Ovary (tissue), 9 donors: ENCODE measurements around the gene UBE2E1. TPM values are rescaled to one million over a fixed set of nuclear protein-coding genes. Genes with fewer than 3 reads are reported as not detected.
"Not testable (repeated sequence)": the region's sequence is repeated elsewhere in the genome, so short reads cannot be mapped to it uniquely, and the experiment has no call there.

Experiments
- DNase-seq, 5 donors: peaks; one replicate each; pipeline ENCODE4 v3.0.0-alpha.2; 2019 to 2020
- H3K27ac ChIP-seq, 2 donors: fragments of 200-600 bp; one replicate each; pipeline versions ENCODE4 v1.5.1 to v1.8.0; 2019 to 2022
- H3K27me3 ChIP-seq: fragments of 200-600 bp; one replicate; pipeline ENCODE4 v1.8.0; 2022
- H3K36me3 ChIP-seq: fragments of 200-600 bp; sonication (generic); one replicate; pipeline ENCODE4 v1.5.1; 2019
- H3K4me1 ChIP-seq: one replicate; pipeline ENCODE4 v1.8.1; 2013; ENCODE audit warnings: mild to moderate bottlenecking, moderate library complexity; ENCODE audit not compliant: insufficient read depth
- H3K4me3 ChIP-seq: fragments of 200-600 bp; sonication (generic); one replicate; pipeline ENCODE4 v1.5.1; 2017
- H3K9me3 ChIP-seq, 2 donors: fragments of 200-600 bp in 1 of 2; sonication (generic) in 1 of 2; one replicate each; pipeline versions ENCODE4 v1.5.1 to v1.8.1; 2013 to 2019; ENCODE audit warnings: mild to moderate bottlenecking in 1 of 2, moderate library complexity in 1 of 2
- EP300 ChIP-seq: sonication (generic); formaldehyde crosslinking; IDR thresholded peaks from one replicate; pipeline ENCODE4 v1.6.1; 2017; ENCODE audit warnings: antibody characterized with exemption
- POLR2A ChIP-seq: fragments of 450-650 bp; IDR thresholded peaks from one replicate; pipeline ENCODE4 v1.6.1; 2017; ENCODE audit warnings: antibody characterized with exemption, mild to moderate bottlenecking, moderate library complexity
- WGBS, 3 donors: extraction: QIAGEN DNeasy Blood & Tissue Kit in 1 of 3; methylation state at CpG; one replicate each; pipeline versions ENCODE4 v1.1.5 to v1.1.7; 2013 to 2017; 5-methylcytosine and 5-hydroxymethylcytosine counted together
- intact Hi-C, 4 donors: fragments of 100-400 bp; cut with DNase I; formaldehyde crosslinking; loops; one replicate each; pipeline versions ENCODE4 v1.11.0 to v1.15.1; 2022 to 2023
- polyA plus RNA-seq, 2 donors: library from polyadenylated mRNA; stranded (reverse); fragments of 200-250 nt in 1 of 2; fragments of 350-450 nt in 1 of 2; fragmentation: Illumina TruSeq in 1 of 2; extraction: RNeasy Lipid Tissue Mini Kit (QIAGEN cat#74804) in 1 of 2; gene quantifications; one replicate each; pipeline ENCODE4 v1.2.3, GENCODE V29; 2013 to 2014
- total RNA-seq, 7 donors: library from RNA; depleted of rRNA in 2 of 7; stranded (reverse); fragments of >200 nt in 2 of 7; fragmentation: NEBNext Ultra II Directional in 3 of 7; extraction: Animal tissue kit (Norgen Biotek cat#: 25700) in 3 of 7; gene quantifications; one replicate each; pipeline versions ENCODE4 v1.1.0 to v1.2.4, GENCODE V29; 2016 to 2023
- TF ChIP-seq, protein P1 (sequence below), 3 donors: fragments of 450-650 bp in 2 of 3; fragments of 200-600 bp in 1 of 3; IDR thresholded peaks; one replicate each; pipeline versions ENCODE4 v1.5.1 to v1.8.0; 2016 to 2022; ENCODE audit warnings: antibody characterized with exemption in 3 of 3, mild to moderate bottlenecking in 1 of 3
- donor health status: DM: no; HTN: no; CAD: no; lungs with moderate emphysema.
- donor health status: DM: no; HTN: no; CAD: no.
- donor health status: Bipolar disorder and iron deficiency.
- donor health status: DM: yes; HTN: yes; CAD: no.
- donor health status: DM: no; HTN: no; CAD: no.
- donor health status: DM: yes; HTN: yes; CAD: no.

UBE2E1 gene
- total and polyA plus RNA-seq, 9 donors: 65.2 to 133 (median 76.7) TPM

DNA sequence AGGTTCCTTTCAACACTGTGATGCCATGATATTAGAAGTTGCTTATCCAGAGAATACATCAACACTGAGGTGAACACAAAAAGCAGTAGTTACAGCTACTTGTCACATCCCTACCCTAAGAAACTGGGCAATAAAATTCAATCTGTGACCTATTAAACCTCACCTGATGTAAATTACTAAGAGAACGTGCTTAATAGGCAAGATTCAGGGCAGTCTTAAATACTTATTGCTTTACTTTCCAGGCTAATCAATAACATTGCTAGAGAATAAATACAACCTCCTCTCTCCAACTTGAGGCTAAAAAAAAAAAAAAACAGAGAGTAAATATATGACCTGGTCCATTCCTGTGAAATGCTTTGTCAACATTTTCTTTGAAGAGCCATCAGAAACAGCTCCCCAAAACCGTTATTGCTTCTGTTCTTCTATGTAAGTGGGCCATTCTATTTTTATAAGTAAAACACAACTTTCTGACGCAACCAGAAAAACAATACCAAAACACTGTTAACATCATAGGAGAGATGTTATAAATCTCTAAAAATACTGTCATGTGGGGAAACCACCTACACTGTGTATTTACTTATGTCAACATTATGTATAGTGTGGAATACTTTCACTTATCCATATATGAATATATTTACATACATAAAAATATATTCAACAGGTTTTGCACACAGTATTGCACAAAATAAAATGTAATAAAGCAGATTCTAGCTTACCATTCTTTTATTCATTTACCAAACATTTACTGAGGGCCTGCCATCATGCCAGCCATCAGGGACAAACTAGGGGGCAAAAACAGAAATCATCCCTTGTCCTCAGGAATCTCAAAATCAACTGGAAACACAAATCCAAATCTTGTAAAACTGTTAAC is 108.4 kb downstream of the UBE2E1 start:
- Histone ChIP-seq H3K27ac (no peak overlapping the region), H3K4me3 (no peak overlapping the region)
- 73 to 76% (median 73%) methylated on average over 3 of the region's 3 CpGs for WGBS, 3 donors

DNA sequence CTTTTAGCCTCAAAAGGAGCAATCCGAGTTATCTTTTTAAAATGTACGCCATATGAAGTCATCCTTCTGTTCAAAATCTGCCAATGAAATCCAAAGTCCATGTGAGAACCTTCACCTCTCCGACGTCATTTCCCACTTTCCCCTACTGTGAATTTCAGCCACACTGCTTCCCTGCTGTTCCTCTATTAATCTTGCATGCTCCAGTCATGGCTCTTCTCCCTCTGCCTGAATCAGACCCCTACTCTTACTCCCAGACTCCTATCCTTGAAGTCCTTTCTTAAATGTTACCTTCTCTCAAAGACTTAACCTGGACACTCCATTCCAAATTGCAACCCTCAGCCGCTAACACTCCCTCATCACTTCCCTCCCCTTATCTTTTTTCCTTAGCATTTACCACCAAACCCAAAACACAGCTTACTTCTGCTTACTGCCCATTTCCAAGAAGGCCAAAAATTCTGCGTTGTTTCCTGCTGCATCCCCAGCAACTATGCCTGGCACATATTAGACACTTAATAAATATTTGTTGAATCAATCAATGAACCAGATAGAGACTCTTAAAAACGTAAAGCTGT is 109.9 kb downstream of the UBE2E1 start:
- H3K27me3 ChIP-seq: no peaks in the 10 kb centered on the region
- peak in 1 of 5 donors; percentile 28 for DNase-seq
- H3K36me3 ChIP-seq: no peaks in the 10 kb centered on the region
- peak overlapping the region; percentile 94 for H3K4me3 ChIP-seq
- TF ChIP-seq POLR2A (no peak), EP300 (no peak)
- TF ChIP-seq, protein P1, sequence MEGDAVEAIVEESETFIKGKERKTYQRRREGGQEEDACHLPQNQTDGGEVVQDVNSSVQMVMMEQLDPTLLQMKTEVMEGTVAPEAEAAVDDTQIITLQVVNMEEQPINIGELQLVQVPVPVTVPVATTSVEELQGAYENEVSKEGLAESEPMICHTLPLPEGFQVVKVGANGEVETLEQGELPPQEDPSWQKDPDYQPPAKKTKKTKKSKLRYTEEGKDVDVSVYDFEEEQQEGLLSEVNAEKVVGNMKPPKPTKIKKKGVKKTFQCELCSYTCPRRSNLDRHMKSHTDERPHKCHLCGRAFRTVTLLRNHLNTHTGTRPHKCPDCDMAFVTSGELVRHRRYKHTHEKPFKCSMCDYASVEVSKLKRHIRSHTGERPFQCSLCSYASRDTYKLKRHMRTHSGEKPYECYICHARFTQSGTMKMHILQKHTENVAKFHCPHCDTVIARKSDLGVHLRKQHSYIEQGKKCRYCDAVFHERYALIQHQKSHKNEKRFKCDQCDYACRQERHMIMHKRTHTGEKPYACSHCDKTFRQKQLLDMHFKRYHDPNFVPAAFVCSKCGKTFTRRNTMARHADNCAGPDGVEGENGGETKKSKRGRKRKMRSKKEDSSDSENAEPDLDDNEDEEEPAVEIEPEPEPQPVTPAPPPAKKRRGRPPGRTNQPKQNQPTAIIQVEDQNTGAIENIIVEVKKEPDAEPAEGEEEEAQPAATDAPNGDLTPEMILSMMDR (IDR thresholded peaks at IDR 0.05): no peak
- intact Hi-C loops: loop anchor here in 2 of 4 donors (2.0 kb wide), 1 partner anchor 29 kb away; the partner anchor contains the start of gene NR1D2 (in 2 of the 2)
- no peak overlapping the region for H3K27ac ChIP-seq
- WGBS, 3 donors: 50 to 57% (median 53%) methylated on average over 7 of the region's 7 CpGs
- no peaks in the 10 kb centered on the region for H3K9me3 ChIP-seq
- peaks cover 4% of the 10 kb centered on the region for H3K4me1 ChIP-seq

More for the DNA sequence above, 108.4 kb downstream of the UBE2E1 start:
- TF ChIP-seq EP300: no peak
- TF ChIP-seq, protein P1 (IDR thresholded peaks at IDR 0.05): no peak
- TF ChIP-seq POLR2A: no peak
- DNase-seq: no peak
- no peaks in the 10 kb centered on the region for H3K9me3 ChIP-seq
- H3K36me3 ChIP-seq: no peaks in the 10 kb centered on the region
- H3K4me1 ChIP-seq: peaks cover 4% of the 10 kb centered on the region
- no peaks in the 10 kb centered on the region for H3K27me3 ChIP-seq
- intact Hi-C loops: no loop called here

DNA sequence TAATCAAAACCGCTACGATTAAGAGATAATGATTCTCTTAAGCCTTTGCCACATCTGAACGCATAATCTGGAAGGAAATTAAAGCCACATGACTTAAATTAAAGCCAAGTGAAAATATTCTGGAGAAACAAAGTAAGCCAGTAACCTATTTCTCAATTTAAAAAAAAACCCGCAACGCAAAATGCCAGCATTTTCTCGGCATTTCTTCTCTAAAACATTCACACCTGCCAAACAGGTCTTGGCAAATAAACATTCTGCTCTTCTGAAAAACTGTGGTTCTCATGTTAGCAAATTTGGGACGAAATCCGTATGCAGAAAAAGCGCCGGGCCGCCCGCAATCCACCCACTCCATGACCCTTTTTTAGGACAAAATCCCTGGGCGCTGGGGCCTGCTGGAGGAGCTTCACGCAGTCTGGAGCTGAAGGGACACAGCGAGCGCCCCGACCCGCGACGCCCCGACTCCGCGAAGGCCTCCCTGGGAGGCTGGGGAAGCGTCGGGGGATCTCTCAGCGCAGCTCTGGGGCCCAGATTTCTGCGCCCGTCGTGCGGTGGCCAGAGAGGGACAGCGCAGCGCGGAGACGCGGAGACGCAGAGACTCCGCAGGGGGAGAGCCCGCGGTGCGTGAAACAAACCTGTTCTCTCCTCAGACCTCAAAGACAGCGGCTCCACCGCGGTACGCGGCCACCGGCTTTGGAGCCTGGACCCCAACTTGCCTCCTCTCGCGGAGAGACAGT is 110.6 kb downstream of the UBE2E1 start:
- intact Hi-C loops: loop anchor here in 2 of 4 donors (2.0 kb wide), 1 partner anchor 28 kb away; the partner anchor contains the start of gene NR1D2 (in 2 of the 2)
- 1% methylated on average over 46 to 48 of the region's 48 CpGs for WGBS, 3 donors
- H3K4me1 ChIP-seq: peaks cover 4% of the 10 kb centered on the region

DNA sequence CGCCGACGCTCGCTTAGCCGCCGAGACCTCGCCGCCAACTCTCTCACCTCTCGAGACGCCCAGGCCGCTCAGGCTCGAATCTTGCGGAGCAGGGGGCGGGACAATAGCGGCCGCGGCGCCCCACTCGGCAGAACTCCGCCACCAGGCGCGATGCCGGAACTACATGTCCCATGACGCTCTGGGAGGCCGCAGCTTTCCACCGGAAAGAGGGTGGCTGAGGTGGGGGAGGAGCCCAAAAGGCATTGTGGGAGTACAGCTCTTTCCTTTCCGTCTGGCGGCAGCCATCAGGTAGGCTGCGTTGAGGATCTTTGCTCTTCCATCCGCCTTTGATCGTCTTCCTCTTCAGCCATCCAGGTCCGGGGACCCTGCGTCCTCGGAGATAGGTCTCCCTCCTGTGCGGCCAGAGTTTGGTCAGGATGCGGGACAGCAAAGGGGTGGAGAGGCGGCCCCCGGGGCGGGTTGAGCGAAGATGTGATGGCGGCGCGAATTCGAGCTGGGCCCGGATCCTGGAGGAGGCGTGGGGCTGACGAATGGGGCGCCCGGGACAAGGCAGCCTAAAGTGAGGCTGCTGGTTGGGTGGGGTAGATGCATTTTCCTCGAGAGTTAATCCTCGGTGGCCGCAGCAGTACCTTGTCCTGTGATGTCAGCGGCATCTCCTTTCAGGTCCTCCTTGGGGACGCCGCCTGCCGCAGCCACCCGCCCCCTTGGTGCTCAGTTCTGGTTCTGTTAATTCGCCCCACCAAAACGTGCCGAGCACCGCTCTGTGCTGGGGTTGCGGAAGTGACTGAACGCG is 111.3 kb downstream of the UBE2E1 start, which contains the start of the genes NKIRAS1 and RPL15:
TSS of gene NKIRAS1 (minus strand) at position 105 of the 793 bp plus-strand sequence. CDS start 6,086 bp downstream, outside the sequence.
TSS of gene RPL15 (plus strand) at position 247 of the 793 bp plus-strand sequence. CDS start 728 bp downstream, outside the sequence.
- H3K27ac ChIP-seq: peak within 1 kb of the TSS; percentile 78 to 88
- no peaks in the 10 kb centered on the region for H3K9me3 ChIP-seq
- intact Hi-C loops: loop anchor here in 2 of 4 donors (2.0 kb wide), 1 partner anchor 28 kb away; the partner anchor contains the start of gene NR1D2 (in 2 of the 2)
- peak within 1 kb of the TSS; percentile 94 for H3K4me3 ChIP-seq
- DNase-seq: peak; percentile 97 to 98 (median 98)
- H3K27me3 ChIP-seq: no peaks in the 10 kb centered on the region
- H3K4me1 ChIP-seq: peaks cover 4% of the 10 kb centered on the region
- no peaks in the 10 kb centered on the region for H3K36me3 ChIP-seq
- WGBS, 3 donors: 0 to 1% (median 0%) methylated on average over 61 to 64 of the region's 64 CpGs
- TF ChIP-seq, protein P1 (IDR thresholded peaks at IDR 0.05): peak; percentile 58 to 95 (median 92)
- TF ChIP-seq EP300 (peak; percentile 3), POLR2A (peak; percentile 99)

More for the DNA sequence above, 110.6 kb downstream of the UBE2E1 start:
- peak overlapping the region; percentile 94 for H3K4me3 ChIP-seq
- no peaks in the 10 kb centered on the region for H3K27me3 ChIP-seq
- H3K9me3 ChIP-seq: no peaks in the 10 kb centered on the region
- peak overlapping the region; percentile 78 to 88 for H3K27ac ChIP-seq
- DNase-seq: no peak
- no peaks in the 10 kb centered on the region for H3K36me3 ChIP-seq
- no peak for TF ChIP-seq EP300

DNA sequence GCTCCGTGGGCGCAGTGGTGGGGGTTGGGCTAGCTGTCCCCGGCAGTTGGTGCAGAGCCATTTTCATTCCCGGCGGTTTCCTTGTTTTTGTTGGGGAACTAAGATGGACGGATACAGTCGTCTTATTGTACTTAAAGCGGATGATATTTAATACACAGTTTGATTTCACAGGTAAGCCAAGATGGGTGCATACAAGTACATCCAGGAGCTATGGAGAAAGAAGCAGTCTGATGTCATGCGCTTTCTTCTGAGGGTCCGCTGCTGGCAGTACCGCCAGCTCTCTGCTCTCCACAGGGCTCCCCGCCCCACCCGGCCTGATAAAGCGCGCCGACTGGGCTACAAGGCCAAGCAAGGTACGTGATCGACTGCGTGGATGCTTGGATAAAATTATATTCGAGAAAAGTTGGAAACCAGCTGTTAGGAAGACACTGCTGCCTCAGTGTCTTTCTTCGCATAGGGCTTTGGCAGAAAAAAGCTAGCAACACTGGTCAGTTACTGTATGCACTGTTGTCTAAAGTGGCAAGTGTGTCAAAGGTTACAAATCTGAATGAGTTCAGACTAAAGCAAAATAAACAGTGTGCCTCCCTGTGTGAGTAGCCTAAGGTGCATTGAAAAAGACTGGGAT is 112.0 kb downstream of the UBE2E1 start:
- not testable (repeated sequence) for H3K36me3 ChIP-seq, H3K9me3 ChIP-seq, H3K4me1 ChIP-seq, DNase-seq, H3K27me3 ChIP-seq
- intact Hi-C loops: loop anchor here in 3 of 4 donors (2.0 kb wide), 2 partner anchors 27 to 29 kb away; partner anchors contain the start of gene NR1D2 (in 2 of the 3)
- Histone ChIP-seq H3K27ac (peak overlapping the region; percentile 68 to 88), H3K4me3 (peak overlapping the region; percentile 94)
- WGBS, 3 donors: 0 to 2% (median 0%) methylated on average over 21 of the region's 21 CpGs

DNA sequence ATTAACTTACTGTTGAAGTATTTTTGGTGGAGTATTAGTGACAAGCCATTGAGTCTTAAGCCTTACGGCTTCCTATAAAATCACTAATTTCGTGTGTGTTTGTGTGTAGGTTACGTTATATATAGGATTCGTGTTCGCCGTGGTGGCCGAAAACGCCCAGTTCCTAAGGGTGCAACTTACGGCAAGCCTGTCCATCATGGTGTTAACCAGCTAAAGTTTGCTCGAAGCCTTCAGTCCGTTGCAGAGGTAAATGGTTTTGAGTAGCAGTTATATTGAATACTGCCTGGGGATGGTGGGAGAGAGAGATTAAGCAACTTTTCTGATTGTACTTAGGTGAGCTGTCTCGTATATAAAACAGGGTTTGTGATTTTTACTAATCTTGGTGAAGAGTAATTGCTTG is 112.6 kb downstream of the UBE2E1 start:
- DNase-seq, H3K9me3 ChIP-seq, H3K27me3 ChIP-seq, H3K4me1 ChIP-seq, H3K36me3 ChIP-seq: not testable (repeated sequence)
- Histone ChIP-seq H3K27ac (peak overlapping the region; percentile 68 to 88), H3K4me3 (peak overlapping the region; percentile 94)
- 10 to 26% (median 14%) methylated on average over 12 of the region's 12 CpGs for WGBS, 3 donors
- intact Hi-C loops: loop anchor here in 1 of 4 donors (2.0 kb wide), 1 partner anchor 28 kb away; no protein-coding TSS in a partner anchor
